Measurements from ENCODE around the gene ANKRD11.

Gene ANKRD11

DNA sequence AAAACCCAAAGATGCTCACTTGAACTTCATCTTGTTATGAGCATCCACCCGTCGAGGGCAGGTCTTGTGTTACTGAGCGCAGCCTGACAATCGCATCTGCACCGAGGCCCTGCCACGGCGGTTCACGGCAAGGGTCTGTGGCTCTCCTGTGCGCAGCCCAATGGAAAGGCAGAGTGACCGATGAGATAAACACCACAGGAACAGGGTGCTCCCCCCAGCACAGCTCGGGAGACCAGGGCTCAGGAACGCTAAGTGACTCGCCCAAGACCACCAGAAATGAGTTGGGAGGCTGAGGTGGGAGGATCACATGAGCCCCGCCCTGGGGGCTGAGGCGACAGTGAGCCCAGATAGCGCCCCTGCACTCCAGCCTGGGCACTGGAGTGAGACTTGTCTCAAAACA is 134.7 kb downstream of the ANKRD11 start:
- no peak overlapping the region for H3K27ac ChIP-seq (ENCODE audit: low read length)
- no peak overlapping the region for H3K4me3 ChIP-seq (ENCODE audit: low read length in 2 of 2)
- no peaks in the 10 kb centered on the region for H3K27me3 ChIP-seq (ENCODE audit: control insufficient read depth in 1 of 2, insufficient read depth in 2 of 2, low read length in 2 of 2)
- no peaks in the 10 kb centered on the region for H3K36me3 ChIP-seq (ENCODE audit: control insufficient read depth in 2 of 2, insufficient read depth in 2 of 2, low read length in 2 of 2)
- H3K9ac ChIP-seq (ENCODE audit: low read length in 2 of 2), result no peak overlapping the region
- no peaks in the 10 kb centered on the region for H3K9me3 ChIP-seq (ENCODE audit: control insufficient read depth in 2 of 2, low read length in 2 of 2)
- peaks cover 41% of the 10 kb centered on the region for H3K4me1 ChIP-seq (ENCODE audit: control insufficient read depth, insufficient read depth, low read length)

GRCh38 chr16:89355007-89355406 is 135.4 kb downstream of the ANKRD11 start:
- no peak overlapping the region for H3K27ac ChIP-seq (ENCODE audit: low read length)
- H3K4me1 ChIP-seq (ENCODE audit: control insufficient read depth, insufficient read depth, low read length), result peaks cover 39% of the 10 kb centered on the region
- no peak overlapping the region for H3K9ac ChIP-seq (ENCODE audit: low read length in 2 of 2)

GRCh38 chr16:89354325-89354724 is 136.0 kb downstream of the ANKRD11 start:
- Histone ChIP-seq H3K9ac (ENCODE audit: low read length in 2 of 2) (no peak overlapping the region), H3K9me3 (ENCODE audit: control insufficient read depth in 2 of 2, low read length in 2 of 2) (no peaks in the 10 kb centered on the region), H3K27ac (ENCODE audit: low read length) (no peak overlapping the region), H3K4me3 (ENCODE audit: low read length in 2 of 2) (no peak overlapping the region), H3K36me3 (ENCODE audit: control insufficient read depth in 2 of 2, insufficient read depth in 2 of 2, low read length in 2 of 2) (no peaks in the 10 kb centered on the region), H3K27me3 (ENCODE audit: control insufficient read depth in 1 of 2, insufficient read depth in 2 of 2, low read length in 2 of 2) (no peaks in the 10 kb centered on the region), H3K4me1 (ENCODE audit: control insufficient read depth, insufficient read depth, low read length) (peaks cover 36% of the 10 kb centered on the region)

More at GRCh38 chr16:89355007-89355406, 135.4 kb downstream of the ANKRD11 start:
- Histone ChIP-seq H3K36me3 (ENCODE audit: control insufficient read depth in 2 of 2, insufficient read depth in 2 of 2, low read length in 2 of 2) (no peaks in the 10 kb centered on the region), H3K9me3 (ENCODE audit: control insufficient read depth in 2 of 2, low read length in 2 of 2) (no peaks in the 10 kb centered on the region), H3K4me3 (ENCODE audit: low read length in 2 of 2) (no peak overlapping the region), H3K27me3 (ENCODE audit: control insufficient read depth in 1 of 2, insufficient read depth in 2 of 2, low read length in 2 of 2) (no peaks in the 10 kb centered on the region)

GRCh38 chr16:89352091-89352681 is 138.2 kb downstream of the ANKRD11 start:
- H3K9me3 ChIP-seq (ENCODE audit: control insufficient read depth in 2 of 2, low read length in 2 of 2), result no peaks in the 10 kb centered on the region
- no peak overlapping the region for H3K27ac ChIP-seq (ENCODE audit: low read length)
- no peak overlapping the region for H3K9ac ChIP-seq (ENCODE audit: low read length in 2 of 2)
- no peaks in the 10 kb centered on the region for H3K27me3 ChIP-seq (ENCODE audit: control insufficient read depth in 1 of 2, insufficient read depth in 2 of 2, low read length in 2 of 2)
- no peak overlapping the region for H3K4me3 ChIP-seq (ENCODE audit: low read length in 2 of 2)
- H3K36me3 ChIP-seq (ENCODE audit: control insufficient read depth in 2 of 2, insufficient read depth in 2 of 2, low read length in 2 of 2), result no peaks in the 10 kb centered on the region
- H3K4me1 ChIP-seq (ENCODE audit: control insufficient read depth, insufficient read depth, low read length), result peaks cover 25% of the 10 kb centered on the region

DNA sequence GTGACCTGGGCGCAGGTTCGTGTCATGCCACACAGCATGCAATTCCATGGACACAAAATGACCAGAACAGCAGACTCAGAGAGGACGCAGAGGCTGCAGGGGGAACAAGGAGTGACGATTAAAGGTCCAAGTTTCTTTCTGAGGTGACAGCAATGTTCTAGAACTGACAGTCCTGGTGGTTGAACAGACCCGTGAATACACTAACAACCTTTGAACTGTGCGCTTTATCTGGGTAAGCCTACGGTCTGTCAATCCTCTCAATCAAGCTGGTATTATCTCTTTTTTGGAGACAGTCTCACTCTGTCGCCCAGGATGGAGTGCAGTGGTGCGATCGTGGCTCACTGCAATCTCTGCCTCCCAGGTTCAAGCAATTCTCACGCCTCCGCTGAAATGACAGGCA is 138.7 kb downstream of the ANKRD11 start:
- H3K4me1 ChIP-seq (ENCODE audit: control insufficient read depth, insufficient read depth, low read length), result peaks cover 23% of the 10 kb centered on the region
- H3K27ac ChIP-seq (ENCODE audit: low read length), result no peak overlapping the region
- no peaks in the 10 kb centered on the region for H3K9me3 ChIP-seq (ENCODE audit: control insufficient read depth in 2 of 2, low read length in 2 of 2)
- no peaks in the 10 kb centered on the region for H3K36me3 ChIP-seq (ENCODE audit: control insufficient read depth in 2 of 2, insufficient read depth in 2 of 2, low read length in 2 of 2)
- no peak overlapping the region for H3K9ac ChIP-seq (ENCODE audit: low read length in 2 of 2)
- H3K4me3 ChIP-seq (ENCODE audit: low read length in 2 of 2), result no peak overlapping the region
- H3K27me3 ChIP-seq (ENCODE audit: control insufficient read depth in 1 of 2, insufficient read depth in 2 of 2, low read length in 2 of 2), result no peaks in the 10 kb centered on the region

DNA sequence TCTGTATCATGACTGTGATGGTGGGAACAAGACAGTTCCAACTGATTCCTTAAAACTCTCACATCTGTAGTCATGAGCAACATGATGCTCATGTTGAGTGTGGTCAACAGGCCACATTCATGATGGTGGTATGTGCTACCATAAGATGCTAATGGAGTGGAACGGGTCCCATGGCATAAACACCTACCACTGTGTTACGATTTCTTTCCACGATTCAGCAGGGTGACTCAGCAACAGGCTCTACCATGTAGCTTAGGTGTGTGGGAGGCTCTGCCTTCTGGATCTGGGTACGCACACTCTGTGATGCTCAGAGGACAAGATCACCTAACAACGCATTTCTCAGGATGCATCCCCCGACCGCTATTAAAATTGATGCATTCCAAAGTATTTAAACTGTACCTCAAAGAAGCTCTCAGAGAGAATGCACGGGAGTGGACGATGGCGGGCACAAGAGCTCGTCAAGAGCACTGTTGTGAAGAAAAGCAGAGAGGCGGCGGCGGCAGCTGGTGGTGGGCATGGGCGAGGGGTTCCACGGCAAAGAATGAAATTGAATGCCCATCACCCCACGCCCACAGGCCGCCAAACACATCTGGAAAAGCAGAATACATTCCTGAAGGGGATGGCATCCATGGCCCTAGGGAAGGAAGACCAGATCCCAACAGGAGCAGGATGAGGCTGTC is 139.5 kb downstream of the ANKRD11 start:
- Histone ChIP-seq H3K27me3 (ENCODE audit: control insufficient read depth in 1 of 2, insufficient read depth in 2 of 2, low read length in 2 of 2) (no peaks in the 10 kb centered on the region), H3K36me3 (ENCODE audit: control insufficient read depth in 2 of 2, insufficient read depth in 2 of 2, low read length in 2 of 2) (no peaks in the 10 kb centered on the region), H3K4me3 (ENCODE audit: low read length in 2 of 2) (no peak overlapping the region), H3K4me1 (ENCODE audit: control insufficient read depth, insufficient read depth, low read length) (peaks cover 26% of the 10 kb centered on the region), H3K27ac (ENCODE audit: low read length) (no peak overlapping the region), H3K9ac (ENCODE audit: low read length in 2 of 2) (no peak overlapping the region), H3K9me3 (ENCODE audit: control insufficient read depth in 2 of 2, low read length in 2 of 2) (no peaks in the 10 kb centered on the region)

DNA sequence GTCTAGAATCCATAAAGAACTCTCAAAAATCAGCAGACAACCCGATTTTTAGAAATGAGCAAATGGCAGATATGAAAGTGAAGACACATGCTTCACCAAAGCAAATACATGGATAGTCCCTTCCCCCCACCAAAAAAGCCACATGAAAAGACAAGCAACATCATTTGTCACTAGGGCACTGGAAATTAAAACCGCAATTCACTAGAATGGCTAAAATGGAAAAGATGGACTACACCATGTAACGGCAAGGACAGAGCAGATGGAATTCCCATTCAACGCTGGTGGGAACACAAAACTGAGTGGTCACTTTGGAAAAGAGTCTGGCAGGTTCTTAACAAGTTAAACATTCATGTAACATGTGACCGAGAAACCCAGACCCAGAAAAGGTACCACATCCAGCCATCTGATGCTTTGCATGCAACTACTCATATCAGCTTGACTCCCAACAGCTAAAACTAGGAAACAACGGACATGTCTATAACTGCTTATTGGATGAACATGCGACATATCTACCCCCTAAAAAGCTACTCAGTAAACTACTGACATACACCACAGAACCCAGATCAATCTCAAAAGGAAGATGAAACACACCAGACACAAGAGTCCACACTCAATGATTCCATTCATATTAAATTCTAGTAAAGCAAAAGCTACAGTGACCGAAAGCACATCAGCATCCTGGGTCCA is 140.3 kb downstream of the ANKRD11 start:
- Histone ChIP-seq H3K27me3 (ENCODE audit: control insufficient read depth in 1 of 2, insufficient read depth in 2 of 2, low read length in 2 of 2) (no peaks in the 10 kb centered on the region), H3K9me3 (ENCODE audit: control insufficient read depth in 2 of 2, low read length in 2 of 2) (no peaks in the 10 kb centered on the region), H3K4me1 (ENCODE audit: control insufficient read depth, insufficient read depth, low read length) (peaks cover 31% of the 10 kb centered on the region), H3K36me3 (ENCODE audit: control insufficient read depth in 2 of 2, insufficient read depth in 2 of 2, low read length in 2 of 2) (no peaks in the 10 kb centered on the region), H3K9ac (ENCODE audit: low read length in 2 of 2) (no peak overlapping the region), H3K4me3 (ENCODE audit: low read length in 2 of 2) (no peak overlapping the region), H3K27ac (ENCODE audit: low read length) (no peak overlapping the region)

DNA sequence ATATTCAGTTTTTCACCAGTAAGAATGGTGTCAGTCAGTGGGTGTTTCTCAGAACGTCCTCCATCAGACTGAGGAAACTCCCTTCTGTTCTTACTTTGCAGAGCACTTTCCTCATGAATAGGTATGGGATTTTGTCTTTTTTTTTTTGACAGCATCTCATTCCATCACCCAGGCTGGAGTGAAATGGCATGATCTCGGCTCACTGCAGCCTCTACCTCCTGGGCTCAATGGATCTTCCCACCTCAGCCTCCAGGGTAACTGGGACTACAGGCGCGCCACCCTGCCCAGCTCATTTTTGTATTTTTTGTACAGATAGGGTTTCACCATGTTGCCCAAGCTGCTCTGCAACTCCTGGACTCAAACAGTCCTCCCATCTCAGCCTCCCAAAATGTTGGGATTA is 142.6 kb downstream of the ANKRD11 start:
- H3K9ac ChIP-seq (ENCODE audit: low read length in 2 of 2), result no peak overlapping the region
- no peaks in the 10 kb centered on the region for H3K9me3 ChIP-seq (ENCODE audit: control insufficient read depth in 2 of 2, low read length in 2 of 2)
- H3K4me3 ChIP-seq (ENCODE audit: low read length in 2 of 2), result no peak overlapping the region
- no peaks in the 10 kb centered on the region for H3K36me3 ChIP-seq (ENCODE audit: control insufficient read depth in 2 of 2, insufficient read depth in 2 of 2, low read length in 2 of 2)
- peaks cover 30% of the 10 kb centered on the region for H3K4me1 ChIP-seq (ENCODE audit: control insufficient read depth, insufficient read depth, low read length)
- H3K27ac ChIP-seq (ENCODE audit: low read length), result no peak overlapping the region
- no peaks in the 10 kb centered on the region for H3K27me3 ChIP-seq (ENCODE audit: control insufficient read depth in 1 of 2, insufficient read depth in 2 of 2, low read length in 2 of 2)

- H3K9ac ChIP-seq (ENCODE audit: low read length in 2 of 2), result no peak overlapping the region
Observed at GRCh38 chr16:89346869-89347268, 143.5 kb downstream of the ANKRD11 start.

DNA sequence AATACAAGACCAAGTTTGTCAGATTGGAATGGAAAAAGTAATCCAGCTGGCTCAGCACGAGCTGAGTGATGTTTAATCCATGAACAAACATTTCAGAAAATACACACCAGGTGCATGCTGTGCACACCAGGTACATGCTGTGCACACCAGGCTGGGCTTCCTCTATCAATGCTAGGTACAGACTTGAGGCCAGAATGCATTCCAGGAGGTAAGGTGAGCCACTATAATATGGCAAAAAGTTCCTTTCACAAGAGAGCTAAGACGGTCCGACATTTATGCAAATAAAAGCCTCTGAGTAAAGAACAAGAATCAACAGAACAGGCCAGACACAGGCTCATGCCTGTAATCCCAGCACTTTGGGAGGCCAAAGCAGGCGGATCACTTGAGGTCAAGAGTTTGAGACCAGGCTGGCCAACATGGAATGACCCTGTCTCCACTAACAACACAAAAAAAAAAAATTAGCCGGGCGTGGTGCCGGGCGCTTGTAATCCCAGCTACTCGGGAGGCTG is 144.7 kb downstream of the ANKRD11 start:
- Histone ChIP-seq H3K4me1 (ENCODE audit: control insufficient read depth, insufficient read depth, low read length) (peaks cover 28% of the 10 kb centered on the region), H3K36me3 (ENCODE audit: control insufficient read depth in 2 of 2, insufficient read depth in 2 of 2, low read length in 2 of 2) (no peaks in the 10 kb centered on the region), H3K27ac (ENCODE audit: low read length) (no peak overlapping the region), H3K9me3 (ENCODE audit: control insufficient read depth in 2 of 2, low read length in 2 of 2) (no peaks in the 10 kb centered on the region), H3K9ac (ENCODE audit: low read length in 2 of 2) (no peak overlapping the region), H3K4me3 (ENCODE audit: low read length in 2 of 2) (no peak overlapping the region), H3K27me3 (ENCODE audit: control insufficient read depth in 1 of 2, insufficient read depth in 2 of 2, low read length in 2 of 2) (no peaks in the 10 kb centered on the region)

More at GRCh38 chr16:89346869-89347268, 143.5 kb downstream of the ANKRD11 start:
- Histone ChIP-seq H3K9me3 (ENCODE audit: control insufficient read depth in 2 of 2, low read length in 2 of 2) (no peaks in the 10 kb centered on the region), H3K27me3 (ENCODE audit: control insufficient read depth in 1 of 2, insufficient read depth in 2 of 2, low read length in 2 of 2) (no peaks in the 10 kb centered on the region), H3K4me3 (ENCODE audit: low read length in 2 of 2) (no peak overlapping the region), H3K27ac (ENCODE audit: low read length) (no peak overlapping the region), H3K4me1 (ENCODE audit: control insufficient read depth, insufficient read depth, low read length) (peaks cover 25% of the 10 kb centered on the region), H3K36me3 (ENCODE audit: control insufficient read depth in 2 of 2, insufficient read depth in 2 of 2, low read length in 2 of 2) (no peaks in the 10 kb centered on the region)
